GM10248 (cell line): ENCODE results near the gene PRKCA.
"Not testable (repeated sequence)": the region's sequence is repeated elsewhere in the genome, so short reads cannot be mapped to it uniquely, and the experiment has no call there.

Experiments used
- CTCF ChIA-PET: fragments of 300-600 bp; sonication (Branson Sonifier 250); formaldehyde crosslinking; extraction: SDS; loops from one replicate; lab custom pipeline; 2021; ENCODE audit warnings: antibody characterized with exemption; lab: Yijun Ruan, JAX
- POLR2A ChIA-PET: fragments of 350-650 bp; sonication (Branson Sonifier 250); formaldehyde crosslinking; extraction: SDS; loops from one replicate; lab custom pipeline; 2020; ENCODE audit warnings: antibody characterized with exemption; lab: Yijun Ruan, JAX
- DNase-seq: peaks from one replicate; pipeline ENCODE4 v3.0.0; 2012; ENCODE audit errors: extremely low spot score
- TF ChIP-seq, protein P1 (sequence below): IDR thresholded peaks from 2 replicates; pipeline ENCODE4 v1.5.1; 2012; ENCODE audit warnings: mild to moderate bottlenecking, low read depth; ENCODE audit errors: extremely low read depth, missing control alignments, control extremely low read depth

PRKCA gene

GRCh38 chr17:66301864-66302741 lies at the start of gene PRKCA:
Gene PRKCA (plus strand): TSS chr17:66302613.
- ChIA-PET POLR2A (interaction anchor here (0.6 kb wide), 1 partner anchor 362 kb away, joined by 5 read pairs; no protein-coding TSS in a partner anchor), CTCF (interaction anchor here (1.1 to 2.0 kb wide), 2 partner anchors 66 to 245 kb away, joined by 3 to 7 read pairs; no protein-coding TSS in a partner anchor)
- DNase-seq, result peak; percentile 76
- TF ChIP-seq, protein P1, sequence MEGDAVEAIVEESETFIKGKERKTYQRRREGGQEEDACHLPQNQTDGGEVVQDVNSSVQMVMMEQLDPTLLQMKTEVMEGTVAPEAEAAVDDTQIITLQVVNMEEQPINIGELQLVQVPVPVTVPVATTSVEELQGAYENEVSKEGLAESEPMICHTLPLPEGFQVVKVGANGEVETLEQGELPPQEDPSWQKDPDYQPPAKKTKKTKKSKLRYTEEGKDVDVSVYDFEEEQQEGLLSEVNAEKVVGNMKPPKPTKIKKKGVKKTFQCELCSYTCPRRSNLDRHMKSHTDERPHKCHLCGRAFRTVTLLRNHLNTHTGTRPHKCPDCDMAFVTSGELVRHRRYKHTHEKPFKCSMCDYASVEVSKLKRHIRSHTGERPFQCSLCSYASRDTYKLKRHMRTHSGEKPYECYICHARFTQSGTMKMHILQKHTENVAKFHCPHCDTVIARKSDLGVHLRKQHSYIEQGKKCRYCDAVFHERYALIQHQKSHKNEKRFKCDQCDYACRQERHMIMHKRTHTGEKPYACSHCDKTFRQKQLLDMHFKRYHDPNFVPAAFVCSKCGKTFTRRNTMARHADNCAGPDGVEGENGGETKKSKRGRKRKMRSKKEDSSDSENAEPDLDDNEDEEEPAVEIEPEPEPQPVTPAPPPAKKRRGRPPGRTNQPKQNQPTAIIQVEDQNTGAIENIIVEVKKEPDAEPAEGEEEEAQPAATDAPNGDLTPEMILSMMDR, result no peak

DNA sequence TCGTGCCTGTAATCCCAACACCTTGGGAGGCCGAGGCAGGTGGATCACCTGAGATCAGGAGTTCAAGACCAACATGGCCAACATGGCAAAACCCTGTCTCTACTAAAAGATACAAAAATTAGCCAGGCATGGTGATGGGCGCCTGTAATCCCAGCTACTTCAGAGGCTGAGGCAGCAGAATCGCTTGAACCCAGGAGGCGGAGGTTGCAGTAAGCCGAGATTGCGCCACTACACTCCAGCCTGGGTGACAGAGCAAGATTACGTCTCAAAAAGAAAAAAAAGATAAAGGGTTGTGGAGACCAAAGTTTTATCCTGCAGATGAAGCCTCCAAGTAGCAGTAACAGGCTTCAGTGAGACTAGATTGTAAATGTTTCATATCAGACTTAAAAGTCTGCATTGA lies 49.0 kb upstream of the PRKCA start:
- CTCF ChIA-PET, result interaction anchor here (1.9 kb wide), 1 partner anchor 421 kb away, joined by 5 read pairs; no protein-coding TSS in a partner anchor
- POLR2A ChIA-PET, DNase-seq: not testable (repeated sequence)

DNA sequence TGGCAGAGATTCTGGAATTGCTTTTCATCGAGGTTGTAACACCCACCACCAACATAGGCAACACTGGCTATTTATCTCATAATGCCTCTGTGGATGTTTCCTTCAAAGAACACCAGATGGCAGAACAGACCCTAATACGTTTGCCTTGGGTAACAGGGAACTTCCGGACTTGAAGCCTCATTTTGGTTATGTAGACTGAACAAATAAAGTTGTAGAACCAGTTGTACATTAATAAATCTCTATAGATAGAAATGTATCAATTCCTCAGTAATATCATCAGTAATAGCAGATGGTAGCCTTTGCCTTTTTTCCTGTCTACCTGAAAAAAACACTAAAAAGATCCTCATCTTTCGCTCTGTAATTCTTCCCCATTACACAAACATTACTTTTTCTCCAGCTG lies 47.3 kb upstream of the PRKCA start:
- TF ChIP-seq, protein P1, result peak; percentile 46
- DNase-seq, result peak; percentile 48
- ChIA-PET POLR2A (no interaction called here), CTCF (interaction anchor here (0.7 to 1.6 kb wide), 8 partner anchors 10 to 336 kb away, joined by 3 to 10 read pairs (median 4); no protein-coding TSS in a partner anchor)

- ChIA-PET CTCF (interaction anchor here (1.2 to 1.6 kb wide), 6 partner anchors 13 to 335 kb away, joined by 3 to 10 read pairs (median 4); no protein-coding TSS in a partner anchor), POLR2A (no interaction called here)
- DNase-seq, result no peak
- TF ChIP-seq, protein P1, result no peak
These were observed 46.9 kb upstream of the PRKCA start for GRCh38 chr17:66255527-66255971.

- DNase-seq, result no peak
- ChIA-PET CTCF (interaction anchor here (1.1 kb wide), 1 partner anchor 307 kb away, joined by 4 read pairs; no protein-coding TSS in a partner anchor), POLR2A (no interaction called here)
- TF ChIP-seq, protein P1, result no peak
These were observed 42.1 kb upstream of the PRKCA start for GRCh38 chr17:66260275-66260674.

DNA sequence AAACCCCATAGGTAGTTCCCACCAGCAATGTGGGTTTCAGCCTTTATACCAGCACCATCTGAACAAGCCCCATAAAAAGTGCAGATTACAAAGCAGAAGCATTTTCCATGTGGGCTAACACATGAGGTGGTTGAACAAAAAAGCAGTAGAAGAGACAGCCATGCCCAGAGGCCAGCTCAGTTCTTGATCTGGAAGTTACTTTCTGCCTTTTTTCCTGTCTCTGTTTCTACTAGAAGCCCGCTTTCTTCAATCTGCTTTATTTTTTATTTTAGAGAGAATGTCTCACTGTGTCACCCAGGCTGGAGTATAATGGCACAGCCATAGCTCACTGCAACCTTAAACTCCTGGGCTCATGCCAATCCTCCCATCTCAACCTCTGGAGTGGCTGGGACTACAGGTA lies 41.7 kb upstream of the PRKCA start:
- POLR2A ChIA-PET, result no interaction called here
- CTCF ChIA-PET, result no interaction called here
- TF ChIP-seq, protein P1, result no peak
- DNase-seq, result no peak

GRCh38 chr17:66262767-66263166 lies 39.6 kb upstream of the PRKCA start:
- ChIA-PET POLR2A (no interaction called here), CTCF (no interaction called here)
- DNase-seq, result no peak
- TF ChIP-seq, protein P1, result no peak
